HCT116 (cell line): ENCODE data around the gene CACNA2D3. TPM values are rescaled to one million over a fixed set of nuclear protein-coding genes. Genes with fewer than 3 reads are reported as not detected.

Experiments
- ATAC-seq: fragments of 200-7000 bp; cut with Tn5 transposase; 2 replicates; pipeline ENCODE4 v1.9.1; 2020; ENCODE audit warnings: mild to moderate bottlenecking, moderate library complexity
- BruUV-seq: library from RNA; stranded (reverse); fragments of 400-500 nt; replicated peaks from 2 replicates; lab custom pipeline; 2021; lab: Mats Ljungman, UMichigan
- CTCF ChIA-PET: fragments of 300-600 bp; sonication (Branson Sonifier 250); formaldehyde crosslinking; loops from one replicate; lab custom pipeline; 2021; ENCODE audit warnings: antibody characterized with exemption; lab: Charles Lee
- POLR2A ChIA-PET: fragments of 300-600, 350-600 bp; sonication (Branson Sonifier 250); formaldehyde crosslinking; loops from one replicate; lab custom pipeline; 2021; ENCODE audit warnings: antibody characterized with exemption; lab: Charles Lee
- RAD21 ChIA-PET, 2 experiments: fragments of 300-600 bp; sonication (Branson Sonifier 250); formaldehyde crosslinking; loops; one replicate each; lab custom pipeline; 2023; ENCODE audit warnings: low total read pairs in 2 of 2; ENCODE audit not compliant: uncharacterized antibody in 2 of 2, unreplicated experiment in 2 of 2, low non-redundant PET in 1 of 2; lab: Charles Lee
- DNase-seq: peaks from one replicate; pipeline ENCODE4 v3.0.0-alpha.2; 2010; ENCODE audit warnings: low read depth, low spot score
- H2AFZ ChIP-seq: fragments of 200-600 bp; shearing (Covaris generic), sonication (generic); 2 replicates; pipeline ENCODE4 v1.6.1; 2017; ENCODE audit warnings: low read depth, mixed run types, mixed read lengths, antibody characterized with exemption, low read length; ENCODE audit not compliant: poor library complexity, severe bottlenecking
- H3K27ac ChIP-seq: 2 replicates; pipeline ENCODE4 v1.5.1; 2012; ENCODE audit warnings: low read depth, low read length
- H3K27me3 ChIP-seq: fragments of 200-600 bp; sonication (generic); 2 replicates; pipeline ENCODE4 v1.6.1; 2016; ENCODE audit warnings: mixed run types, low read length, mixed read lengths; ENCODE audit not compliant: insufficient read depth
- H3K36me3 ChIP-seq, 2 experiments: fragments of 200-500 bp in 1 of 2; fragments of 200-600 bp in 1 of 2; sonication (Bioruptor generic) in 1 of 2; sonication (generic) in 1 of 2; 2 replicates each; pipeline versions ENCODE4 v1.5.1 to v1.6.1; 2014 to 2016; ENCODE audit warnings: low read length in 2 of 2, inconsistent platforms in 1 of 2, mixed read lengths in 1 of 2, mixed run types in 1 of 2; ENCODE audit not compliant: insufficient read depth in 2 of 2, control insufficient read depth in 1 of 2
- H3K4me1 ChIP-seq, 2 experiments: fragments of 200-600 bp in 1 of 2; sonication (generic) in 1 of 2; 2 replicates each; pipeline versions ENCODE4 v1.5.1 to v1.6.1; 2012 to 2017; ENCODE audit warnings: low read length in 2 of 2, inconsistent platforms in 1 of 2, mild to moderate bottlenecking in 1 of 2, mixed read lengths in 1 of 2, mixed run types in 1 of 2, moderate library complexity in 1 of 2; ENCODE audit not compliant: insufficient read depth in 2 of 2, control insufficient read depth in 1 of 2
- H3K4me2 ChIP-seq: fragments of 200-600 bp; sonication (generic); 2 replicates; pipeline ENCODE4 v1.6.1; 2017; ENCODE audit warnings: mixed run types, low read length, mixed read lengths
- H3K4me3 ChIP-seq, 2 experiments: fragments of 200-600 bp in 1 of 2; sonication (generic) in 1 of 2; replicated peaks in 1 of 2; 2 replicates each; pipeline ENCODE4 v1.5.1; 2011 to 2016; ENCODE audit warnings: low read length in 2 of 2, control low read depth in 1 of 2, low read depth in 1 of 2, mild to moderate bottlenecking in 1 of 2, mixed read lengths in 1 of 2, mixed run types in 1 of 2
- H3K79me2 ChIP-seq: fragments of 200-600 bp; sonication (generic); 2 replicates; pipeline ENCODE4 v1.6.1; 2017; ENCODE audit warnings: mild to moderate bottlenecking, mixed run types, low read length, moderate library complexity, mixed read lengths; ENCODE audit not compliant: insufficient read depth
- H3K9ac ChIP-seq: fragments of 200-600 bp; sonication (generic); 2 replicates; pipeline ENCODE4 v1.6.1; 2016; ENCODE audit warnings: low read length, mixed read lengths
- H3K9me2 ChIP-seq: fragments of 200-600 bp; sonication (generic), shearing (Covaris generic); 2 replicates; pipeline ENCODE4 v1.6.1; 2017; ENCODE audit warnings: mixed run types, mild to moderate bottlenecking, moderate library complexity; ENCODE audit not compliant: insufficient read depth
- H3K9me3 ChIP-seq, 2 experiments: fragments of 200-500 bp in 1 of 2; fragments of 200-600 bp in 1 of 2; sonication (Bioruptor generic) in 1 of 2; sonication (generic) in 1 of 2; 2 replicates each; pipeline ENCODE4 v1.6.1; 2014 to 2017; ENCODE audit warnings: low read length in 2 of 2, mixed read lengths in 2 of 2, inconsistent platforms in 1 of 2, low read depth in 1 of 2, mild to moderate bottlenecking in 1 of 2, mixed run types in 1 of 2, moderate library complexity in 1 of 2; ENCODE audit not compliant: control insufficient read depth in 1 of 2, insufficient read depth in 1 of 2
- H4K20me1 ChIP-seq: fragments of 200-600 bp; sonication (generic), shearing (Covaris generic); 2 replicates; pipeline ENCODE4 v1.6.1; 2017; ENCODE audit warnings: mixed run types, mild to moderate bottlenecking, moderate library complexity; ENCODE audit not compliant: insufficient read depth
- EGR1 ChIP-seq: IDR thresholded peaks from 2 replicates; pipeline ENCODE4 v1.6.1; 2012; ENCODE audit warnings: low read depth
- EZH2 ChIP-seq: fragments of 200-600 bp; sonication (generic); IDR thresholded peaks from 2 replicates; pipeline ENCODE4 v1.6.1; 2017; ENCODE audit warnings: antibody characterized with exemption, mixed run types
- FOSL1 ChIP-seq: IDR thresholded peaks from 2 replicates; pipeline ENCODE4 v1.6.1; 2012; ENCODE audit warnings: low read depth
- POLR2A ChIP-seq: IDR thresholded peaks from 2 replicates; pipeline ENCODE4 v1.7.0; 2011; ENCODE audit warnings: borderline replicate concordance; ENCODE audit not compliant: insufficient read depth, insufficient read length; ENCODE audit errors: extremely low read depth
- RAD21 ChIP-seq: IDR thresholded peaks from 2 replicates; pipeline ENCODE4 v1.6.1; 2012; ENCODE audit warnings: low read depth, mild to moderate bottlenecking
- SIN3A ChIP-seq: IDR thresholded peaks from 2 replicates; pipeline ENCODE4 v1.6.1; 2012; ENCODE audit warnings: low read depth
- ZFX ChIP-seq: fragments of 450-650 bp; IDR thresholded peaks from 2 replicates; pipeline ENCODE4 v1.6.1; 2017
- intact Hi-C: fragments of 100-400 bp; cut with micrococcal nuclease; formaldehyde crosslinking; loops from 2 replicates; pipeline ENCODE4 v1.10.0; 2022
- total RNA-seq: library from RNA; stranded (reverse); gene quantifications from one replicate; pipeline ENCODE4 v1.2.1, GENCODE V29; 2021; ENCODE audit not compliant: unreplicated experiment
- TF ChIP-seq, protein P1 (sequence below): IDR thresholded peaks from 2 replicates; pipeline ENCODE4 v1.6.1; 2012
- TF ChIP-seq, protein P2 (sequence below): IDR thresholded peaks from 2 replicates; pipeline ENCODE4 v1.6.1; 2012; ENCODE audit warnings: low read depth
- TF ChIP-seq, protein P3 (sequence below): IDR thresholded peaks from 2 replicates; pipeline ENCODE4 v1.6.1; 2011; ENCODE audit warnings: mild to moderate bottlenecking, low read length, moderate library complexity; ENCODE audit not compliant: insufficient replicate concordance; ENCODE audit errors: extremely low read depth

The CACNA2D3 gene
- total RNA-seq, 1 experiment from 2014 or later, result 0.20 TPM

DNA sequence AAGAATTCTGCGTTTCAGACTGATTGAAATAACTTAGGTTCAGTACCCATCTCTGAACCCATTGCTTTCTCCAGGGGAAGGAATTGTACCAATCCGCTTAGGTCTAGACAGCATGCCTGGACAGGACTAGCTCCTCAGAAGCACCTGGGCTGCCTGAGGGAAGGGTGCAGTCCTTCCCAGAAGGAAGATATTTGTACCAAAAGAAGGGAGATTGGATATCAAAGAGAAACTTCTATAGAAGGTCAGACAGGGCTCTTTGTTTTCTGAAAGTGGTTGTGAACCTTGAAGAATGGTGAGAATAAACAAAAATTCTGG lies 939.3 kb downstream of the CACNA2D3 start:
- POLR2A ChIA-PET, result no interaction called here
- Histone ChIP-seq H3K9me3 (peaks cover 0 to 14% of the 10 kb centered on the region in 2 experiments; a peak in 2 of 4 replicates), H2AFZ (no peak overlapping the region), H3K27me3 (no peaks in the 10 kb centered on the region), H4K20me1 (no peaks in the 10 kb centered on the region), H3K27ac (no peak overlapping the region), H3K9me2 (no peaks in the 10 kb centered on the region), H3K79me2 (no peaks in the 10 kb centered on the region), H3K36me3 (no peaks in the 10 kb centered on the region), H3K4me1 (no peaks in the 10 kb centered on the region), H3K4me2 (no peak overlapping the region), H3K9ac (no peak overlapping the region), H3K4me3 (no peak overlapping the region)
- BruUV-seq, result no TSS peak
- intact Hi-C loops, result no loop called here
- DNase-seq, result no peak
- RAD21 ChIA-PET, result no interaction called here
- no peak for ATAC-seq
- TF ChIP-seq ZFX (no peak), EZH2 (no peak), EGR1 (no peak), RAD21 (no peak)
- TF ChIP-seq, protein P1, sequence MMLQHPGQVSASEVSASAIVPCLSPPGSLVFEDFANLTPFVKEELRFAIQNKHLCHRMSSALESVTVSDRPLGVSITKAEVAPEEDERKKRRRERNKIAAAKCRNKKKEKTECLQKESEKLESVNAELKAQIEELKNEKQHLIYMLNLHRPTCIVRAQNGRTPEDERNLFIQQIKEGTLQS, result no peak
- TF ChIP-seq, protein P2, sequence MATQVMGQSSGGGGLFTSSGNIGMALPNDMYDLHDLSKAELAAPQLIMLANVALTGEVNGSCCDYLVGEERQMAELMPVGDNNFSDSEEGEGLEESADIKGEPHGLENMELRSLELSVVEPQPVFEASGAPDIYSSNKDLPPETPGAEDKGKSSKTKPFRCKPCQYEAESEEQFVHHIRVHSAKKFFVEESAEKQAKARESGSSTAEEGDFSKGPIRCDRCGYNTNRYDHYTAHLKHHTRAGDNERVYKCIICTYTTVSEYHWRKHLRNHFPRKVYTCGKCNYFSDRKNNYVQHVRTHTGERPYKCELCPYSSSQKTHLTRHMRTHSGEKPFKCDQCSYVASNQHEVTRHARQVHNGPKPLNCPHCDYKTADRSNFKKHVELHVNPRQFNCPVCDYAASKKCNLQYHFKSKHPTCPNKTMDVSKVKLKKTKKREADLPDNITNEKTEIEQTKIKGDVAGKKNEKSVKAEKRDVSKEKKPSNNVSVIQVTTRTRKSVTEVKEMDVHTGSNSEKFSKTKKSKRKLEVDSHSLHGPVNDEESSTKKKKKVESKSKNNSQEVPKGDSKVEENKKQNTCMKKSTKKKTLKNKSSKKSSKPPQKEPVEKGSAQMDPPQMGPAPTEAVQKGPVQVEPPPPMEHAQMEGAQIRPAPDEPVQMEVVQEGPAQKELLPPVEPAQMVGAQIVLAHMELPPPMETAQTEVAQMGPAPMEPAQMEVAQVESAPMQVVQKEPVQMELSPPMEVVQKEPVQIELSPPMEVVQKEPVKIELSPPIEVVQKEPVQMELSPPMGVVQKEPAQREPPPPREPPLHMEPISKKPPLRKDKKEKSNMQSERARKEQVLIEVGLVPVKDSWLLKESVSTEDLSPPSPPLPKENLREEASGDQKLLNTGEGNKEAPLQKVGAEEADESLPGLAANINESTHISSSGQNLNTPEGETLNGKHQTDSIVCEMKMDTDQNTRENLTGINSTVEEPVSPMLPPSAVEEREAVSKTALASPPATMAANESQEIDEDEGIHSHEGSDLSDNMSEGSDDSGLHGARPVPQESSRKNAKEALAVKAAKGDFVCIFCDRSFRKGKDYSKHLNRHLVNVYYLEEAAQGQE, result no peak
- CTCF ChIA-PET, result no interaction called here

DNA sequence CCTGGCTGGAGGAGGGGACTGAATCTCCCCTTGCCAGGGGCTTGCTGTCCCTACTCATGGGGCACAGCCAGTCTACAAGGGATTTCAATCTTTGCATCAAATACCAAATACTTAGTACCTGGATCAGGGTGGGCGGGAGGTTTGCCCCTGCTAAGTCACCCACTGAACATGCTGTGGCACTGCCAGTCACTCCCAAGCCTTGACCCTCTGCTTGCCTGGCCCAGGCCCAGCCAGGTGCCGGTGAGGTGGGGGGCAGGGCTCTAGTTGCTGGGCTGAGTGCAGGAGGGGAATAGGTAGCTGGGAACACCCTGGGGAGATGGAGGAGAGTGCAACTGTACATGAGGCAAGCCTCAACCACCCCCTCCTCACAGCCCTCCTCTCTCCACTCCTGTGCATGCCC lies 941.8 kb downstream of the CACNA2D3 start:
- intact Hi-C loops, result no loop called here
- no peaks in the 10 kb centered on the region for H3K79me2 ChIP-seq
- no peaks in the 10 kb centered on the region for H4K20me1 ChIP-seq
- no peak overlapping the region for H3K4me3 ChIP-seq
- BruUV-seq, result no TSS peak
- no peak for ATAC-seq
- H3K9me2 ChIP-seq, result no peaks in the 10 kb centered on the region
- H2AFZ ChIP-seq, result no peak overlapping the region
- RAD21 ChIA-PET, result no interaction called here
- H3K9me3 ChIP-seq, result peaks cover 0 to 12% of the 10 kb centered on the region in 2 experiments; a peak in 3 of 4 replicates
- POLR2A ChIA-PET, result no interaction called here
- H3K27ac ChIP-seq, result no peak overlapping the region
- H3K36me3 ChIP-seq, result no peaks in the 10 kb centered on the region
- no peak overlapping the region for H3K9ac ChIP-seq
- TF ChIP-seq, protein P2, result no peak
- TF ChIP-seq POLR2A, result no peak
- TF ChIP-seq EZH2, result no peak
- TF ChIP-seq ZFX, result no peak
- TF ChIP-seq, protein P3, sequence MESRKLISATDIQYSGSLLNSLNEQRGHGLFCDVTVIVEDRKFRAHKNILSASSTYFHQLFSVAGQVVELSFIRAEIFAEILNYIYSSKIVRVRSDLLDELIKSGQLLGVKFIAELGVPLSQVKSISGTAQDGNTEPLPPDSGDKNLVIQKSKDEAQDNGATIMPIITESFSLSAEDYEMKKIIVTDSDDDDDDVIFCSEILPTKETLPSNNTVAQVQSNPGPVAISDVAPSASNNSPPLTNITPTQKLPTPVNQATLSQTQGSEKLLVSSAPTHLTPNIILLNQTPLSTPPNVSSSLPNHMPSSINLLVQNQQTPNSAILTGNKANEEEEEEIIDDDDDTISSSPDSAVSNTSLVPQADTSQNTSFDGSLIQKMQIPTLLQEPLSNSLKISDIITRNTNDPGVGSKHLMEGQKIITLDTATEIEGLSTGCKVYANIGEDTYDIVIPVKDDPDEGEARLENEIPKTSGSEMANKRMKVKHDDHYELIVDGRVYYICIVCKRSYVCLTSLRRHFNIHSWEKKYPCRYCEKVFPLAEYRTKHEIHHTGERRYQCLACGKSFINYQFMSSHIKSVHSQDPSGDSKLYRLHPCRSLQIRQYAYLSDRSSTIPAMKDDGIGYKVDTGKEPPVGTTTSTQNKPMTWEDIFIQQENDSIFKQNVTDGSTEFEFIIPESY, result no peak
- TF ChIP-seq FOSL1, result no peak
- TF ChIP-seq EGR1, result no peak
- no peak for TF ChIP-seq SIN3A
- no peak for DNase-seq
- H3K27me3 ChIP-seq, result no peaks in the 10 kb centered on the region
- no peaks in the 10 kb centered on the region for H3K4me1 ChIP-seq
- H3K4me2 ChIP-seq, result no peak overlapping the region
- CTCF ChIA-PET, result no interaction called here
